ENCODE results near the gene TADA3.
A peak's percentile ranks its signal among the peaks of the same experiment; 100 is the strongest.

Gene TADA3

DNA sequence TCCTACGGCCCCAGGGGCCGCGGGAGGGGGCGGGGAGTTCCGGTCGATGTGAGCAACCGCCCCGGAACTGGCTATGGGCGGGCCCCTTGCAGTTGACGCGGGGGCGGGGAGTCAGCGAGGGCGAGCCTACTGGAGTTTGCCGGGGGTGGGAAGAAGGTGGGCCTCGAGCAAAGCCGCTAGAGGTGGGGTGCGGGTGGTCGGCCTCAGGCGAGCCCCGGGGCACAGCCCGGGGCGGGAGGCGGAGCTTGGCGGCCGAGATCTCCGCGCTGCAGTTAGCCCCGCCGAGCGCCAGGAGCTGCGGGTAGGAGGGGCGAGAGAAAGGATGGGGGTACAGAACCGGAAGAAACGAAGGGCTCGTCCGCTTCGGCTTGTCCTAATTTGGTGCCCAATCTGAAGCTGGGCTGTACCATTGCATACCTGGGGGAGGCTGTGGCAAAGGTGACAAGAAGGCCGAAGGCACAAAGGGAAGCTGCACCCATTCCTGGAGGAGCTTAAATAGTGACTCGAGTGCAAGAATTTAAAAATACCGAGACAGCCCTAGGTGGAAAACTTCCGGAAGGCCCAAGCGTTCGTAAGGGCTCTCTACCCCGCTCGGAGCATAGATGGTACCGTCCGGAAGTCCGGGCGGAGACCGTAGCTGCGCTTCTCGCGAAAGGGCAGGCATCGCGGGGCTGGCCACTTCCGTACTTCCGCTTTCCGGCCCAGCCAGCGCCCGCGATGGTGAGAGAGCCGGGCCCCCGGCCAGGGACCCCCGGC, at the start of gene TADA3, which contains the start of gene ARPC4:
TADA3 (minus strand) TSS at position 69 of the 756 bp plus-strand sequence. CDS start 1,007 bp downstream, outside the sequence.
ARPC4 (plus strand) TSS at position 678 of the 756 bp plus-strand sequence; CDS start at position 718, 40 bp downstream.
- peak; percentile 96 to 98 for DNase-seq

DNA sequence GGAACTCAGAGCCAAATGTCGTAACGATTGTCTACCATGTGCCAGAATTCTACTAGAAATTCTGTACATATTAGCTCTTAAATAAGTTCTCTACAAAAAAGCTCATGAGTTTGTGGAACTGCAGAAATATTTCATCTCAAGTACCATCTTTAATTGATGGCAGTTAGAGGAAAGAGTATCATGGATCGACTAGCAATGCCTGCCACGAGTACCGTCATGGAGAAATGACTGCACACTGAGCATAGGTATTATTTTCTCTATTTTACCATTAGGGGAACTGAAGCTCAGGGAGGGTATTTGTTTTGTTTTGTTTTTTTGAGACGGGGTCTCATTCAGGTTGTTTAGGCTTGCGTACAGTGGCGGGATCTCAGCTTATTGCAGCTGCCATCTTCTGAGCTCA, 48.7 kb upstream of the TADA3 start:
- no peak for DNase-seq

- no peak for DNase-seq
Measured at GRCh38 chr3:9838856-9839255, 46.6 kb upstream of the TADA3 start.

- DNase-seq, result peak; percentile 89 to 96
Measured at GRCh38 chr3:9837701-9838582, 45.7 kb upstream of the TADA3 start.

- no peak for DNase-seq
Measured at GRCh38 chr3:9834520-9835380, 42.5 kb upstream of the TADA3 start.

GRCh38 chr3:9833078-9833477, 40.8 kb upstream of the TADA3 start:
- no peak for DNase-seq

- DNase-seq, result no peak
Measured at GRCh38 chr3:9831253-9831652, 39.0 kb upstream of the TADA3 start.

GRCh38 chr3:9828801-9829755, 36.8 kb upstream of the TADA3 start:
- DNase-seq, result no peak

GRCh38 chr3:9826815-9827573, 34.7 kb upstream of the TADA3 start:
- peak; percentile 57 to 68 for DNase-seq

DNA sequence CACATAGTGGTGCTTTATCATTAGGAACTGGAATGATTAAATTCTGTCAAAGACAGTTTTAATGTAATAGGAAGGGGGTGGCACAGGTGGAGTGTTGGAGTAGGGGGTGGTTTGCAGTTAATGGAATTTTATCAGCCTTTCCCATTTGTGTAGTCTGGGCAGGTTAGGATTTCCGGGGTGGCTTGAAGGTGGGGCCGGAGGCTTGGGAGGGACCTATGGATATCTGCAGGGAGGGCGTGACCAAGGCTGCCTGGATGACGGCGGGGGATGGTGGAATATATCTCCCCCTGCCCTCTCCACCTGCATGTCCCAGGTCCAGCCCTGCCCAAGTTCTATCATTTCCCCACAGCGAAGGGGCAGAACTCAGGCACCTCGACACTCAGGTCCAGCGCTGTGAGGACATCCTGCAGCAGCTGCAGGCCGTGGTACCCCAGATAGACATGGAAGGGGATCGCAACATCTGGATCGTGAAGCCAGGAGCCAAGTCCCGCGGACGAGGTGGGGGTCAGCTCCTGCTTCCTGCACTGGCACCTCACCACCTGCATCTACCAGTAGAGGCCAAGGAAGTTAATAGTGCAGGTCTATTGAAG, 33.3 kb upstream of the TADA3 start:
- DNase-seq, result no peak

GRCh38 chr3:9820946-9821345, 28.7 kb upstream of the TADA3 start:
- DNase-seq, result peak; percentile 54 to 77

DNA sequence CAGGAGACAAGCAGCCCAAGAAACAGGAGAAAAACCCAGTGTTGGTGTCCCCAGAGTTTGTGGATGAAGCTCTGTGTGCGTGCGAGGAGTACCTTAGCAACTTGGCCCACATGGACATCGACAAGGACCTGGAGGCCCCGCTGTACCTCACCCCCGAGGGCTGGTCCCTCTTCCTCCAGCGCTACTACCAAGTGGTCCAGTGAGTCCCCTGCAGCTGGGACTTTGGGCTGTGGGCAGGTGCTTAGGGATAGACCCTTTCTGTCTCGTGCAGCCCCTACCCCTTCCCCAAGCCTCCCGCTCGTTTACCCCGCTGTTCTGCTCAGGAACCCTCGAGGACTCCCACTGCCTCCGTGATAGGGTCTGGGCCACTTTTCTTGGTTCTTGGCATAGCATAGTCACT, 28.3 kb upstream of the TADA3 start:
- no peak for DNase-seq

DNA sequence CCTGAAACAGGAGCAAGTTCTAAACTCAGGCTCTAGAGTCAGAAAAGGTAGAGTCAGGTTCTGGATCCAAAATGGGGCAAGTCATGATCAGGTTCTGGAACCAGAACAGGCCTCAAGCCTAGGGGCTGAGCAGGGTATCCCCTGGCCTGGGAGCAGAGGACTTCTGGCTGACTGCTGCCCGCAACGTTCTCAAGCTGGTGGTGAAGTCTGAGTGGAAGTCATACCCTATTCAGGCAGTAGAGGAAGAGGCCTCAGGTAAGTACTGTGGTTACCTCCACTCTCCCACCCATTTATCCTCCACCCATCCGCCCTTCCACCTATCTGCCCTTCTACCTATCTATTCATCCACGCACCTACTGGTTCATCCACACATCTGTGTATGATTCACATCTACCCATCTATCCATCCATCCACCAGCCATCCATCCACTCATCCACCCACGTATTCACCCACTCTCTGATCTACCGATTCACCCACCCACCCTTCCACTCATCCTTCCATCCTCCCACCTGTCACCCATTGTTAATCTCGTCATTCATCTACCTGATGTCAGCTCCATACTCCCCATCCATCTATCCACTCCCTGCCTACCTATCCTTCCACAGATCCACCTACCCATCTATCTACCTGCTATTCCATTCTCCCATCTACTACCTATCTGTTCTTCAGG, 26.5 kb upstream of the TADA3 start:
- no peak for DNase-seq

DNA sequence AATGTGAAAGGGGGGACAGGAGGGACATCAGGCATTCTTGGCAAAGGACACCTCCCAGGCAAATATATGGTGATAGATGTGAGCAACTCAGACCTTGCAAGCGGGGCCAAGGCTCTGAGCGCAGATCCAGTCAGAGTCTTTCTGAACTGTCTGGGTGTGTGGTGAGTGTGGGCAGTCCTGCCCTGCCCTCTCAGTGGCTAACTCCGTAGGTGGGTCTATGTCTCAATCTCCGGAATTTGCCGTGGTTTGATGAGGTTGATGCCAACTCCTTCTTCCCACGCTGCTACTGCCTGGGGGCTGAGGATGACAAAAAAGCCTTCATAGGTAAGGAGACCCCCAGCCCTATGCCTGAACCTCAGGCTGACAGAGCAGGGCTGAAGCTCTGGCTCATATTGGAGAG, 25.2 kb upstream of the TADA3 start:
- DNase-seq, result no peak

DNA sequence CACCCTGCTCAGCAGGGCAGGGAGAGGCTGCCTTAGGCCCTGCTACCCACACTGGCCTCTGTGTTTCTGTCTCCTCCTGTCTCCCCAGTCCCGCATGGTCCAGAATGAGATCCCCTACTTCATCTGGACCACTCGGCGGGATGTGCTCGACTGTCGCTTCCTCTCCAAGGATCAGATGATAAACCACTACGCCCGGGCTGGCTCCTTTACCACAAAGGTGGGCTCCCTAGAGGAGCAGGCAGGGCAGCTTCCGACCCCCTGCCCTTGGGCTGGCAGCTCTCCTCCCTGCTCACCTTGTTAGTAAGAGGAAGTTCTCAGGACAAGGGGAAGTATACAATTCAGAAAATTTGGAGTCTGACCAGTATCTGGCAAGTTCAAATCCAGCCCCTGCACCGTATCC, 23.7 kb upstream of the TADA3 start:
- DNase-seq, result no peak

DNA sequence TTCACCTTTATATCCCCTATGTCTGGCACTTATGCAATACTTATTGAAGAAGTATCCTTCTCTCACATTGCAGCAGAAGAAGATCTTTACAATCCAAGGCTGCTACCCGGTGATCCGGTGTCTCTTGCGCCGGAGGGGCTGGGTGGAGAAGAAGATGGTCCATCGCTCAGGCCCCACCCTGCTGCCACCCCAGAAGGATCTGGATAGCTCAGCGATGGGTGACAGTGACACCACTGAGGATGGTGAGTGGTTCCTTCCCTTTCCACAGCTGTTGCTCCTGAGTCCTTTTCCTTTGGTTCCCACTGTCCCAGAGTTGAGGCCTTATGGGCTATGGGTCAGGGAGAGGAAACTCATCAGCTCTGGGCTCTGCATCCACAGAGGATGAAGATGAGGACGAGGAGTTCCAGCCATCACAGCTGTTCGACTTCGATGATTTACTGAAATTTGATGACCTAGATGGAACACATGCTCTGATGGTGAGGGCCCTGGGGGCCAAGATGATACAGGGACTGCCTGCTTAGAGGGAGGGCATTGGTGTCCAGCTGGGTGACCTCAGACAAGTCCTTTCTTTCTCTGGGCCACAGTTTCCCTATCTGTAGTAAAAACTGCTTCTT, 20.7 kb upstream of the TADA3 start:
- no peak for DNase-seq

- DNase-seq, result no peak
Measured at GRCh38 chr3:9810846-9811245, 18.6 kb upstream of the TADA3 start.

DNA sequence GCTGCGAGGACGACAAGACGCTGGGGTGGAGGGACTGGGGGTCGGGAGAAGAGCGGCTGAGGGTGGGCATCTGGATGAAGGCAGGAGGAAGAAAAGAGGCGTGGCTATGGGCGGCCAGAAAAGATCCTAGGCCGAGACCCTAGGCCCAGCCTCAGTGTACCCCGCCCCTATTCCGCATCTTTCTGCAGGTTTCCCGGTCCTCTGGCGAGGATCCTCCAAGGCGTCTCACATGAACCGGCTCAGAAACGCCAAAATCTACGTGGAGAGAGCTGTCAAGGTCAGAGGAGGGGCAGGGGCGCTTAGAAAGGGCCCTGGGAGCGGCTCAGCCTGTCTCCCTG, 18.1 kb upstream of the TADA3 start:
- no peak for DNase-seq

DNA sequence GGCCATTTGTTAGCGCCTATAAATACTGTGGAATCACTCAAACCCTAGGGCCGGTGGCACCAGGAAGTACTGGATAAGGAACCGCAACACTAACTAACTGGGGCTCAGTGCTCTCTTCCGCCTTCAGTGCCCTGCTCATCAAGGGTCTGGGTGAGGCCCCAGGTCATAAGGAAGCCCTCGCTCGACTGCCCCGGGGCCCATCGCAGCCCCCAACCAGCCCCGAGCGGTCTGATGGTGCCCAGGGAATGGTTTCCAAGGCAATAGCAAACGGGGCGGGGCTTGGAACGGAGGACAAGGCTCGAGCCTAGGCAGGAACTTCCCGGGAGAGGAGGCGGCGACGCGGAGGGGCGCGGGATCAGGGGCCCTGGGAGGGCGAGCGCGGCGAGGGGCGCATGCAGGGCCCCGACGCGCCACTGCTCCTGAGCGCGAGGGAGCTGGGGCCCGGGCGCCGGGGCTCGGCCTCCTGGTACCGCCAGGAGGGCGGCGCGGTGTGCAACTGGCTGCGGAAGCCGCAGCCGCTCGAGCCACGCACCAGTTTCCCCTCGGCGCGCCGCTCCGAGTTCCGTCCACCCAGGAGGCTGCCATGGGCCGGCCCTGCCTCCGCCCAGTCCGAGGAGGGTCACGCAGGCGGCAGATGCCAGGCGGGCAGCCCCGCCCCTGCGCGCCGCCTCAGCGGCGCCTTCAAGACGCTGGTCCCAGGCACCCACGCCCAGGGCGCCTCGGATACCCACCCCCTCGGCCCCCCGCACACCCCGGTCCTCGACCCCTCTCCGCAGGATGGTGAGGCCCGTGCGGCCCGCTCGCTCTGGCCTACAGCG, 17.6 kb upstream of the TADA3 start, which contains the start of gene TTLL3:
TTLL3 (plus strand) TSS at position 648 of the 818 bp plus-strand sequence. CDS start 400 bp downstream, outside the sequence.
- peak; percentile 71 to 77 for DNase-seq

Data from Kasumi-1 (cell line).